ENCODE measurements around the gene CHKB.

DNA sequence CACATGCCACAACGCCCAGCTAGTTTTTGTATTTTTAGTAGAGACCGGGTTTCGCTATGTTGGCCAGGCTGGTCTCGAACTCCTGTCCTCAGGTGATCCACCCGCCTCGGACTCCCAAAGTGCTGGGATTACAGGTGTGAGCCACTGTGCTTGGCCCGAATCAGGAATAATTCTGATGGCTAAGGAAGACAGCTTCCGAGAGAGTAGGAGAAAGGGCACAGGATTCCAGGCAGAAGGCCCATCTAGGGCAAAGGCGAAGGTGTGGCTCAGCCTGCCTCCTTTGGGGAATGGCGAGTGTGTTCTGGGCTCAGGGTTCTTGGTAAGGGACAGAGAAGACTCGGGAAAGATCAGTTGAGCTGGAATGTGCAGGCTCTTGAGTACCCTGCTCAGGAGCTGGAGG is 18.4 kb downstream of the CHKB start:
- TF ChIP-seq CEBPB (IDR thresholded peaks at IDR 0.05) = no peak
- TF ChIP-seq YY1 (IDR thresholded peaks at IDR 0.05; ENCODE audit: low read depth) = no peak
- TF ChIP-seq, protein P1, sequence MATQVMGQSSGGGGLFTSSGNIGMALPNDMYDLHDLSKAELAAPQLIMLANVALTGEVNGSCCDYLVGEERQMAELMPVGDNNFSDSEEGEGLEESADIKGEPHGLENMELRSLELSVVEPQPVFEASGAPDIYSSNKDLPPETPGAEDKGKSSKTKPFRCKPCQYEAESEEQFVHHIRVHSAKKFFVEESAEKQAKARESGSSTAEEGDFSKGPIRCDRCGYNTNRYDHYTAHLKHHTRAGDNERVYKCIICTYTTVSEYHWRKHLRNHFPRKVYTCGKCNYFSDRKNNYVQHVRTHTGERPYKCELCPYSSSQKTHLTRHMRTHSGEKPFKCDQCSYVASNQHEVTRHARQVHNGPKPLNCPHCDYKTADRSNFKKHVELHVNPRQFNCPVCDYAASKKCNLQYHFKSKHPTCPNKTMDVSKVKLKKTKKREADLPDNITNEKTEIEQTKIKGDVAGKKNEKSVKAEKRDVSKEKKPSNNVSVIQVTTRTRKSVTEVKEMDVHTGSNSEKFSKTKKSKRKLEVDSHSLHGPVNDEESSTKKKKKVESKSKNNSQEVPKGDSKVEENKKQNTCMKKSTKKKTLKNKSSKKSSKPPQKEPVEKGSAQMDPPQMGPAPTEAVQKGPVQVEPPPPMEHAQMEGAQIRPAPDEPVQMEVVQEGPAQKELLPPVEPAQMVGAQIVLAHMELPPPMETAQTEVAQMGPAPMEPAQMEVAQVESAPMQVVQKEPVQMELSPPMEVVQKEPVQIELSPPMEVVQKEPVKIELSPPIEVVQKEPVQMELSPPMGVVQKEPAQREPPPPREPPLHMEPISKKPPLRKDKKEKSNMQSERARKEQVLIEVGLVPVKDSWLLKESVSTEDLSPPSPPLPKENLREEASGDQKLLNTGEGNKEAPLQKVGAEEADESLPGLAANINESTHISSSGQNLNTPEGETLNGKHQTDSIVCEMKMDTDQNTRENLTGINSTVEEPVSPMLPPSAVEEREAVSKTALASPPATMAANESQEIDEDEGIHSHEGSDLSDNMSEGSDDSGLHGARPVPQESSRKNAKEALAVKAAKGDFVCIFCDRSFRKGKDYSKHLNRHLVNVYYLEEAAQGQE (IDR thresholded peaks at IDR 0.05; ENCODE audit: low read depth) = no peak
- TF ChIP-seq NFIC (IDR thresholded peaks at IDR 0.05) = no peak
- no peak for TF ChIP-seq EP300 (IDR thresholded peaks at IDR 0.05; ENCODE audit: borderline replicate concordance)
- no peak for TF ChIP-seq MAX (IDR thresholded peaks at IDR 0.05)
- TF ChIP-seq TCF12 (IDR thresholded peaks at IDR 0.05; ENCODE audit: low read depth) = no peak
- TF ChIP-seq EGR1 (IDR thresholded peaks at IDR 0.05) = no peak
- TF ChIP-seq TEAD4 (IDR thresholded peaks at IDR 0.05) = no peak
- TF ChIP-seq RAD21 (IDR thresholded peaks at IDR 0.05; ENCODE audit: low read depth) = no peak
- TF ChIP-seq FOXM1 (IDR thresholded peaks at IDR 0.05; ENCODE audit: borderline replicate concordance, low read depth) = no peak
- no peak for TF ChIP-seq TAF1 (IDR thresholded peaks at IDR 0.05; ENCODE audit: low read depth)
- no peak for TF ChIP-seq CREB1 (IDR thresholded peaks at IDR 0.05; ENCODE audit: low read depth)

All from Ishikawa (cell line).